OCI-LY3 (cell line): ENCODE measurements around the gene TGFBRAP1.

ENCODE experiments used
- H2AFZ ChIP-seq: fragments of 200-600, 300-600 bp; shearing (Covaris generic); 2 replicates; pipeline ENCODE4 v1.6.0; 2014; ENCODE audit warnings: antibody characterized with exemption, low read depth, low read length
- H3K27ac ChIP-seq: fragments of 200-600, 300-600 bp; sonication (generic); 2 replicates; pipeline ENCODE4 v1.5.1; 2014; ENCODE audit warnings: mild to moderate bottlenecking, low read length, moderate library complexity, mixed read lengths
- H3K27me3 ChIP-seq: fragments of 200-600, 300-600 bp; sonication (generic); 2 replicates; pipeline ENCODE4 v1.6.1; 2014; ENCODE audit warnings: low read depth, low read length, mixed read lengths
- H3K36me3 ChIP-seq: fragments of 200-600, 300-600 bp; sonication (generic); replicated peaks from 2 replicates; pipeline ENCODE3; 2014; ENCODE audit warnings: low read depth, low read length, mixed read lengths
- H3K4me1 ChIP-seq: fragments of 300-600, 200-600 bp; sonication (generic); 2 replicates; pipeline ENCODE4 v1.6.1; 2014; ENCODE audit warnings: low read length, mixed read lengths
- H3K4me2 ChIP-seq: fragments of 200-600, 300-600 bp; sonication (generic); 2 replicates; pipeline ENCODE4 v1.6.1; 2014; ENCODE audit warnings: low read length, mixed read lengths
- H3K4me3 ChIP-seq: fragments of 300-600, 200-600 bp; sonication (generic); 2 replicates; pipeline ENCODE4 v1.5.1; 2014; ENCODE audit warnings: antibody characterized with exemption, mild to moderate bottlenecking, low read length, moderate library complexity
- H3K79me2 ChIP-seq: fragments of 300-600, 200-600 bp; shearing (Covaris generic); 2 replicates; pipeline ENCODE4 v1.6.1; 2014; ENCODE audit warnings: mild to moderate bottlenecking, low read length, mixed read lengths
- H3K9ac ChIP-seq: fragments of 300-600, 200-600 bp; shearing (Covaris generic); 2 replicates; pipeline ENCODE4 v1.6.0; 2014; ENCODE audit warnings: mild to moderate bottlenecking, low read length, moderate library complexity
- H3K9me3 ChIP-seq: fragments of 200-600, 300-600 bp; shearing (Covaris generic); 2 replicates; pipeline ENCODE4 v1.6.1; 2014; ENCODE audit warnings: low read length, mixed read lengths; ENCODE audit not compliant: insufficient read depth
- H4K20me1 ChIP-seq: fragments of 200-600, 300-600 bp; sonication (generic); 2 replicates; pipeline ENCODE4 v1.6.1; 2016; ENCODE audit warnings: low read length, mixed read lengths; ENCODE audit not compliant: insufficient read depth
- CTCF ChIP-seq: fragments of 200-600, 300-600 bp; sonication (generic); IDR thresholded peaks from 2 replicates; pipeline ENCODE4 v1.5.1; 2014; ENCODE audit warnings: antibody characterized with exemption, low read length, low read depth
- EZH2phosphoT487 ChIP-seq: fragments of 200-600 bp; shearing (Covaris generic); IDR thresholded peaks from 2 replicates; pipeline ENCODE4 v1.6.1; 2018; ENCODE audit warnings: antibody characterized with exemption, mixed run types, low read depth

TGFBRAP1 gene

DNA sequence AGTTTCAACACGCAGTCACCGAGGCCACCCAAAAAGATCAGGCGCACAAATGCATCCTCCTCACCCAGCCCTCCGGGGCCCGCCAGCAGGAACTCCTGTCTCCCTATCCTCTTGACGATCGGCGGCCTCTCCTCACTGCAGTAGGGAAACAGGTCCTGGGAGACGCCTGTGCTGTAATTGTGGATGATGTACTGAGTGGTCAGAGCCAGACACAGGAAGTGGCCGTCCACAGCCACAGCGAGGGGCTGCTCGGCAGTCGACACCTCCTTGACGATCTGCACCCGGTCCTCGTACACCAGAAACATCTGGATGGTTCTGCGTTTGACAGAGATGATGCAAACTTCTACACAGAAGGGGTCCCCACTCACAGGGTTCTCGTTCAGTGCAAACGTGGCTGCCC lies 22.0 kb downstream of the TGFBRAP1 start:
- no peaks in the 10 kb centered on the region for H3K27me3 ChIP-seq
- TF ChIP-seq CTCF (no peak), EZH2phosphoT487 (no peak)
- H3K4me1 ChIP-seq, result peaks cover 32% of the 10 kb centered on the region
- H3K27ac ChIP-seq, result no peak overlapping the region
- no peak overlapping the region for H3K9ac ChIP-seq
- peaks cover 16% of the 10 kb centered on the region for H4K20me1 ChIP-seq
- peaks cover 17% of the 10 kb centered on the region for H3K36me3 ChIP-seq
- H3K4me2 ChIP-seq, result no peak overlapping the region
- H3K4me3 ChIP-seq, result no peak overlapping the region
- peaks cover 94% of the 10 kb centered on the region for H3K79me2 ChIP-seq
- no peaks in the 10 kb centered on the region for H3K9me3 ChIP-seq
- H2AFZ ChIP-seq, result no peak overlapping the region

- H2AFZ ChIP-seq, result no peak overlapping the region
- H3K27me3 ChIP-seq, result no peaks in the 10 kb centered on the region
- no peak for TF ChIP-seq CTCF
- TF ChIP-seq EZH2phosphoT487, result no peak
- H3K4me2 ChIP-seq, result no peak overlapping the region
- H3K4me1 ChIP-seq, result peaks cover 29% of the 10 kb centered on the region
- peaks cover 14% of the 10 kb centered on the region for H4K20me1 ChIP-seq
- no peaks in the 10 kb centered on the region for H3K9me3 ChIP-seq
- peaks cover 94% of the 10 kb centered on the region for H3K79me2 ChIP-seq
- H3K36me3 ChIP-seq, result peaks cover 17% of the 10 kb centered on the region
- H3K27ac ChIP-seq, result no peak overlapping the region
- H3K9ac ChIP-seq, result no peak overlapping the region
- H3K4me3 ChIP-seq, result no peak overlapping the region
Observed at GRCh38 chr2:105307146-105307545, 22.4 kb downstream of the TGFBRAP1 start.

- H3K9ac ChIP-seq, result no peak overlapping the region
- 0 out of 2 replicates have a peak, but pooled peaks cover 3% of the 10 kb centered on the region for H4K20me1 ChIP-seq
- H3K79me2 ChIP-seq, result peaks cover 69% of the 10 kb centered on the region
Observed at GRCh38 chr2:105301646-105302045, 27.9 kb downstream of the TGFBRAP1 start.

DNA sequence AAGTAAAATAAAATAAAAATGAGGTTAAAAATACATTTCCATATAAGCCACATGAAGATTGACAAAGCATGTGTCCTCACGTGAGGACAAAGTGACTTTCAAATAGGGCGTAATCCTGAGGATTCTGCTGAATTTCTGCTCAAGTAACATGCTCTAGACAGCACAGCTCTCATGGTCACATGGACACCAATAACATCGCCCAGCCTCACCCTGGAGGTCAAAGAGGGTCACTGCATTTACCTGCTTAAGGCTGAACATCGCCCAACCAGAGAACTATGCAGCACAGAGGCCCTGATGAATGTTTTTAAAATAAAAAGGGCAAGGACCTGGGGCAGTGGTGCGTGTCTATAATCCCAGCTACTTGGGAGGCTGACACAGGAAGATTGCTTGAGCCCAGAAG lies 30.2 kb downstream of the TGFBRAP1 start:
- Histone ChIP-seq H3K27ac (no peak overlapping the region), H4K20me1 (no peaks in the 10 kb centered on the region), H3K4me1 (peaks cover 3% of the 10 kb centered on the region), H2AFZ (no peak overlapping the region), H3K36me3 (peaks cover 24% of the 10 kb centered on the region), H3K9ac (no peak overlapping the region), H3K79me2 (peaks cover 52% of the 10 kb centered on the region), H3K27me3 (no peaks in the 10 kb centered on the region), H3K9me3 (no peaks in the 10 kb centered on the region), H3K4me2 (no peak overlapping the region), H3K4me3 (no peak overlapping the region)
- TF ChIP-seq CTCF, result no peak
- no peak for TF ChIP-seq EZH2phosphoT487

More at GRCh38 chr2:105301646-105302045, 27.9 kb downstream of the TGFBRAP1 start:
- H3K27ac ChIP-seq, result no peak overlapping the region
- no peaks in the 10 kb centered on the region for H3K27me3 ChIP-seq
- peaks cover 18% of the 10 kb centered on the region for H3K36me3 ChIP-seq
- no peak overlapping the region for H3K4me3 ChIP-seq
- no peak overlapping the region for H3K4me2 ChIP-seq
- no peaks in the 10 kb centered on the region for H3K4me1 ChIP-seq
- TF ChIP-seq CTCF, result no peak
- no peak for TF ChIP-seq EZH2phosphoT487
- no peaks in the 10 kb centered on the region for H3K9me3 ChIP-seq
- H2AFZ ChIP-seq, result no peak overlapping the region
